Spleen (tissue), 11 donors: ENCODE data around the gene SNED1. TPM values are rescaled to one million over a fixed set of nuclear protein-coding genes. Genes with fewer than 3 reads are reported as not detected.

ENCODE experiments used
- DNase-seq: peaks from one replicate; pipeline ENCODE4 v3.0.0-alpha.2; 2020
- H3K27ac ChIP-seq, 8 donors: fragments of 200-600 bp; sonication (generic) in 7 of 8; 1 replicate in 4 of 8; 2 replicates in 4 of 8; pipeline versions ENCODE4 v1.5.0 to v1.8.0; 2016 to 2021; ENCODE audit warnings: inconsistent platforms in 4 of 8, mild to moderate bottlenecking in 4 of 8, moderate library complexity in 1 of 8
- H3K27me3 ChIP-seq, 7 donors: fragments of 200-600 bp; sonication (generic) in 6 of 7; replicated peaks in 1 of 7; 1 replicate in 4 of 7; 2 replicates in 3 of 7; pipeline versions ENCODE4 v1.5.0 to v1.8.0; 2016 to 2021; ENCODE audit warnings: inconsistent platforms in 3 of 7, mild to moderate bottlenecking in 1 of 7
- H3K36me3 ChIP-seq, 6 donors: fragments of 200-600 bp; sonication (generic) in 5 of 6; 1 replicate in 4 of 6; 2 replicates in 2 of 6; pipeline versions ENCODE4 v1.5.0 to v1.8.0; 2016 to 2021; ENCODE audit warnings: inconsistent platforms in 2 of 6
- H3K4me1 ChIP-seq, 6 donors: fragments of 200-600 bp; sonication (generic) in 5 of 6; 1 replicate in 3 of 6; 2 replicates in 3 of 6; pipeline versions ENCODE4 v1.5.0 to v1.8.0; 2016 to 2021; ENCODE audit warnings: inconsistent platforms in 3 of 6
- H3K4me3 ChIP-seq, 8 donors: fragments of 200-600 bp; sonication (generic) in 7 of 8; 1 replicate in 4 of 8; 2 replicates in 4 of 8; pipeline versions ENCODE4 v1.5.0 to v1.8.0; 2016 to 2021; ENCODE audit warnings: inconsistent platforms in 4 of 8, mild to moderate bottlenecking in 4 of 8, moderate library complexity in 2 of 8
- H3K9me3 ChIP-seq, 8 donors: fragments of 200-600 bp; sonication (generic) in 7 of 8; 1 replicate in 4 of 8; 2 replicates in 4 of 8; pipeline versions ENCODE4 v1.5.0 to v1.8.0; 2016 to 2021; ENCODE audit warnings: inconsistent platforms in 4 of 8
- CTCF ChIP-seq, 11 experiments: fragments of 200-600 bp in 7 of 11; fragments of 450-650 bp in 4 of 11; sonication (generic) in 4 of 11; IDR thresholded peaks in 8 of 11; conservative IDR thresholded peaks in 3 of 11; 1 replicate in 7 of 11; 2 replicates in 4 of 11; pipeline versions ENCODE4 v1.4.0 to v1.8.0; 2016 to 2021; ENCODE audit warnings: antibody characterized with exemption in 11 of 11, inconsistent platforms in 4 of 11, mild to moderate bottlenecking in 1 of 11
- POLR2A ChIP-seq, 3 donors: fragments of 450-650 bp; IDR thresholded peaks; one replicate each; pipeline ENCODE4 v1.5.1; 2017; ENCODE audit warnings: antibody characterized with exemption in 3 of 3, mild to moderate bottlenecking in 1 of 3
- POLR2AphosphoS5 ChIP-seq, 3 donors: sonication (generic); formaldehyde crosslinking; IDR thresholded peaks; one replicate each; pipeline ENCODE4 v1.5.1; 2017; ENCODE audit warnings: antibody characterized with exemption in 3 of 3
- WGBS, 5 donors: extraction: QIAGEN DNeasy Blood & Tissue Kit in 3 of 5; methylation state at CpG; one replicate each; pipeline versions ENCODE4 v1.1.5 to v1.1.7; 2013 to 2018; 5-methylcytosine and 5-hydroxymethylcytosine counted together
- intact Hi-C: fragments of 100-400 bp; cut with DNase I; formaldehyde crosslinking; loops from one replicate; pipeline ENCODE4 v1.15.0; 2023; ENCODE audit warnings: low total_unique reads
- polyA plus RNA-seq, 3 donors: library from polyadenylated mRNA; stranded (reverse); fragments of 200-250 nt; gene quantifications; one replicate each; pipeline ENCODE4 v1.2.1, GENCODE V29; 2013
- total RNA-seq, 7 donors: library from RNA; depleted of rRNA in 3 of 7; stranded (reverse); fragments of >200 nt in 3 of 7; fragmentation: NEBNext Ultra II Directional in 4 of 7; extraction: Animal tissue kit (Norgen Biotek cat#: 25700) in 4 of 7; gene quantifications; one replicate each; pipeline versions ENCODE4 v1.1.0 to v1.2.1, GENCODE V29; 2016 to 2021
- donor health status: healthy with polysubstance abuse.
- donor health status: DM: no; HTN: no; CAD: no; lungs with moderate emphysema.
- donor health status: DM: no; HTN: no; CAD: no.
- donor health status: Bipolar disorder and iron deficiency.
- donor health status: healthy.
- donor health status: DM: no; HTN: no; CAD: no.
- donor health status: DM: yes; HTN: yes; CAD: no.

SNED1 gene
- total and polyA plus RNA-seq, 10 donors: 2.6 to 85.3 (median 45.5) TPM

- TF ChIP-seq POLR2A (IDR thresholded peaks at IDR 0.05) (no peak), POLR2AphosphoS5 (IDR thresholded peaks at IDR 0.05) (peak; percentile 32 to 65 (median 38)), CTCF (IDR thresholded peaks at IDR 0.05 in 8 of 11, conservative IDR thresholded peaks at IDR 0.05 in 3 of 11) (no peak)
- Histone ChIP-seq H3K36me3 (peaks cover 0 to 72% (median 6%) of the 10 kb centered on the region in 6 donors), H3K27me3 (peaks cover 0 to 5% (median 0%) of the 10 kb centered on the region in 7 donors), H3K27ac (peak overlapping the region in 7 of 8 donors; percentile 31 to 79 (median 49)), H3K9me3 (no peaks in the 10 kb centered on the region), H3K4me3 (peak overlapping the region; percentile 30 to 74 (median 38)), H3K4me1 (peaks cover 0 to 40% (median 30%) of the 10 kb centered on the region in 6 donors)
- intact Hi-C loops: no loop called here
- WGBS, 5 donors: 39 to 65% (median 44%) methylated on average over 9 to 36 of the region's 36 CpGs
- DNase-seq: peak; percentile 87
Observed at GRCh38 chr2:241036397-241036963, 38.1 kb downstream of the SNED1 start.

- intact Hi-C loops: no loop called here
- peak overlapping the region in 7 of 8 donors; percentile 31 to 79 (median 49) for H3K27ac ChIP-seq
- peak overlapping the region; percentile 30 to 74 (median 38) for H3K4me3 ChIP-seq
- H3K27me3 ChIP-seq: peaks cover 0 to 5% (median 0%) of the 10 kb centered on the region in 7 donors
- peak; percentile 82 for DNase-seq
- H3K9me3 ChIP-seq: no peaks in the 10 kb centered on the region
- TF ChIP-seq CTCF (IDR thresholded peaks at IDR 0.05 in 8 of 11, conservative IDR thresholded peaks at IDR 0.05 in 3 of 11): no peak
- no peak for TF ChIP-seq POLR2A (IDR thresholded peaks at IDR 0.05)
- H3K4me1 ChIP-seq: peaks cover 0 to 45% (median 32%) of the 10 kb centered on the region in 6 donors
- H3K36me3 ChIP-seq: peaks cover 0 to 67% (median 6%) of the 10 kb centered on the region in 6 donors
- 86 to 95% (median 87%) methylated on average over 6 to 18 of the region's 18 CpGs for WGBS, 5 donors
Observed at GRCh38 chr2:241036964-241037421, 38.6 kb downstream of the SNED1 start.

- Histone ChIP-seq H3K27ac (peak overlapping the region in 3 of 8 donors; percentile 49 to 79 (median 72)), H3K27me3 (peaks cover 0 to 5% (median 0%) of the 10 kb centered on the region in 7 donors), H3K4me1 (peaks cover 0 to 49% (median 33%) of the 10 kb centered on the region in 6 donors), H3K4me3 (peak overlapping the region in 4 of 8 donors; percentile 37 to 74 (median 44)), H3K9me3 (no peaks in the 10 kb centered on the region), H3K36me3 (peaks cover 0 to 63% (median 6%) of the 10 kb centered on the region in 6 donors)
- intact Hi-C loops: no loop called here
- no peak for DNase-seq
- WGBS, 5 donors: 87 to 96% (median 92%) methylated on average over 6 to 9 of the region's 9 CpGs
- TF ChIP-seq POLR2A (IDR thresholded peaks at IDR 0.05) (no peak), CTCF (IDR thresholded peaks at IDR 0.05 in 8 of 11, conservative IDR thresholded peaks at IDR 0.05 in 3 of 11) (no peak), POLR2AphosphoS5 (IDR thresholded peaks at IDR 0.05) (no peak)
Observed at GRCh38 chr2:241037498-241037897, 39.1 kb downstream of the SNED1 start.

- 88 to 94% (median 90%) methylated on average over 17 to 20 of the region's 20 CpGs for WGBS, 5 donors
- H3K27ac ChIP-seq: no peak overlapping the region
- intact Hi-C loops: no loop called here
- peaks cover 0 to 59% (median 33%) of the 10 kb centered on the region in 6 donors for H3K4me1 ChIP-seq
- no peak for DNase-seq
- no peaks in the 10 kb centered on the region for H3K9me3 ChIP-seq
- H3K4me3 ChIP-seq: no peak overlapping the region
- peaks cover 0 to 60% (median 6%) of the 10 kb centered on the region in 6 donors for H3K36me3 ChIP-seq
- peaks cover 0 to 5% (median 0%) of the 10 kb centered on the region in 7 donors for H3K27me3 ChIP-seq
- TF ChIP-seq POLR2A (IDR thresholded peaks at IDR 0.05) (no peak), CTCF (IDR thresholded peaks at IDR 0.05 in 8 of 11, conservative IDR thresholded peaks at IDR 0.05 in 3 of 11) (no peak), POLR2AphosphoS5 (IDR thresholded peaks at IDR 0.05) (no peak)
Observed at GRCh38 chr2:241038374-241039180, 40.2 kb downstream of the SNED1 start.
